ENCODE data around the gene PARP6.

Gene PARP6

DNA sequence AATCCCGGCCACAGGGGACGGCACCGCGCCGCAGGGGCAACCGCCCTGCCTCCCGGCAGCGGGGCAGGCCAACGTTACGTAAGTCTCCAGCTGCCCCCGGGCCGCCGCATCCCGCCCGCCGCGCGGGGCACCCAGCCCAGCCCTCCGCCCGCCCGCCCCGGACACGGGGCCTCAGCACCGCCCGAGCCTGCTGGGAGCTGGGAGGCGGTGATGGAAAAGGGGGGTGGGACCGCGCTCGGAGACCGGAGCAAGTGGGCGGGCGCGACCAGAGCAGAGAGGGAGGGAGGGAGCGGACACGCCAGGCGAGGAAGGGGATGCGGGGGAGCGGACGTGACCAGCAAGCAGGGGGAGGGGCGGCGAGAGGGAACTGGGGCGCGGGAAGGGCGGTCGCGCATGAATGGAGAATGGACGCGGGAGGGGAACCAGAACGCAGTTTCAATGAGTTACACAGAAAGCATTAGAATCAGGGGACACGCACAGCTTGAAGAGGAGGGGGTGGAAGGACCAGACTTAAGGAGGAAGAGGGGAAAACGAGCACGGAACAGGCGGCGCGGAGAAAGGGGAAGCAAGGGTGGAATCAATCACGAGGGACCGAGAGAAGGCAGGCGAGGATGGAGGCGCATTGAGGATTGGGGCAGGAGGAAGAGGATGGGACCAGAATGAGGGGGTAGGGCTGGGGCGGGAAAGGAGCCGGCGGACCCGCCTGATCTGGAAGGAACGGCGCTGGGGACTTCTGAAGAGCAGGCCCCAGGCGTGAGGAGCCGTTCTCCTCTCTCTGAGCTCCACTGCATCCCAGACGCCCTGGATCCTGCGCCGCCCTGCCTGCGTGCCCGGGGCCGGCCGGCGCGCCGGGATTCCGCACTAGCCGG lies 41.9 kb downstream of the PARP6 start:
- DNase-seq (ENCODE audit: low spot score) = no peak

DNA sequence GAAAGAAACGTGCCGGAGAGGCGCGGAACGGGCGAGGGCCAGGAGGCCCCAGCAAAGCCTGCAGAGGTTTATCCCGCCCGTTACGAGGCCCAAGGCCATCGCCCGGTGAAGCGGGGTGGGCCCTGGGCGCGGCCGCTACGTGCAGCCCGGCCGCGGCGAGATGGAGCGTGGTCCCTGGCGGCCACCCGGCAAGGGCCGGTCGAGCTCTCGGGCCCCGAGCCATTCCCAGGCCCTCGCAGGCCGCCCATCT lies 42.5 kb downstream of the PARP6 start:
- DNase-seq (ENCODE audit: low spot score) = no peak

DNA sequence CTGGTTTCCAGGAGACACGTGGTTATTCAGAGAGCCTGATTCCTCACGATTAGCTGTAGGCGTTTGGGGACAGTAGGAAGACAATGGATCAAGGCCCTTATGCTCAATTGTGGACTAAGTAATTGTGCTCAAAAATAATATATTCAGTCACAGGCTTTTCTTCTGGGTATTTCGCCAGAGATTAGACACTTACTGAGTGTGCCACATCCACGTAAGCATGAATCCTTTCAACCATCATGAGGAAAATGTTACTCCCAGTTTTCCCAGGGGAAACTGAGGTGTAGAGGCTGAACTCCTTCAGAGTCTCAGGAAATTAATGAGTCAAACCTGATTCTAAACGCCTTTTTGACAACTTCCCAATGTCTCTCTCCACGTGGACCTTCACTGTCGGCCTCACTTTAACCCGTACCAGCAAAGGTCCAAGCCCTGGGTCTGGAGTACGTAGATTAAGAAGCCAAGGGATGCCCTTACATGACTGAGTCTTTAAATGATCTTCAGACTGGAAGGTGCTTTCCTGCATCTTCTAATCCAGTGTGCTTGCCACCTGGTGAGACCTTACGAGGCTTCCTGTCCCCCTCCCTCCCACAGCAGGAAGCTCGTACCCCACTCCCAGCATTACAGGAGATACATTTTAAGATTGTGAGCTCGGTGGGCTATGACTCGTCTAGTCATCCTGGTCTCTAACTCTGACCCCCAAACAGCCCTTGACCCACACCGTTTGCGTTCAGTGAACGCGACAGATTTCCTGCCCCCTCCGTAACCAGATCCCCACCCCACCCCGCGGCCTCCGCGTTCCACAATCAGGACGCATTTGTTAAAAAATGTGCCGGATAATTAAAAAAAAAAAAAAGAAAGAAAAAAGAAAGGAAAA lies 43.0 kb downstream of the PARP6 start:
- DNase-seq (ENCODE audit: low spot score) = no peak

DNA sequence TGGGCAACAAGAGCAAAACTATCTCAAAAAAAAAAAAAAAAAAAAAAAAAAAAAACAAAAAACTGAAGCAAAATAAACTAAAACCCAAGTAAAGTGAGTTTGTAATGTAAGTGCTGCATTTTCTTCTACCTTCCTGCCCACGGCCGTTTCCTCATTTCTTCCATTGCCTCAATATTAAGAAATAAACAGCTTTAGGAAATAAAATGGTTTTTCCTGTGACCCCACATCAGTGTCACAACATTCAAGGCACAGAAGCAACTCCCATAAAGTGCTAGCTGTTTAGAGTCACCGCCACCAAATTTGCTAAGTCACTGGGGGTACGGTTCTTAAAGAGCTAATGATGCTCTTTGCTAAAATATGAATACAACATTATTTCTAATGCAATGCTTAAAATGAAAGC lies 44.6 kb downstream of the PARP6 start:
- no peak for DNase-seq (ENCODE audit: low spot score)

DNA sequence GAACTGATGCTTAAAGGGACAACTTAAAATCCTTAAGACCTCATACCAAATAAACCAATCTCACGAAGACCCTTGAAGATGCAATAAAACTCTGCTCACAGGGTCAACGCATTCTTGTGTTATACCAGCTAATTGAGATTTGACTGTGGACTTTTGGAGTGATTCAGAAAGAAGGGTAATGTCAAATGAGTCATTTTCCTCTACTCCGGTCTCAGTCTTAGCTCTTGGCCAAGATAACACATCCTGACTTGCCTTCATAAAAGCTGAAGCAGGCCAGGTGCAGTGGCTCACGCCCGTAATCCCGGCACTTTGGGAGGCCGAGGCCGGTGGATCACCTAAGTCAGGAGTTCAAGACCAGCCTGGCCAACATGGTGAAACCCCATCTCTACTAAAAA lies 45.2 kb downstream of the PARP6 start:
- no peak for DNase-seq (ENCODE audit: low spot score)

DNA sequence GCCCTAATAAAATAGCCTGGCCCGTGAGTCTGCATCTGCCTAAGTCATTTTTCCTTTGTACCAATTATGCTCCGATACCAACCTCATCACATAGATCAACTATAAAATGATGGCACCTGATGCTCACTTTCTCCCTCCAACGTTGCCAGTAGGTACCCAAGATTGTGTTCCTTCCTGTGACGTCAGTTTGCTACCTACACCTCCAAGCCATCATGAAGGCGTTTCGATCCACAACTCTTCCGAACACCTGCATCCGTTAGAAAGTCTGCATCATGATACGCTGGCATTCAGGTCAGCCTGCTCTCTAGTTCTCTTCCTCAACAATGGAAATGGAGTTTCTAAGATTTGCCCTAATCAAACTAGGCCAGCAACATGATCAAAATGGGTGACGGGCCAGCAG lies 49.1 kb downstream of the PARP6 start:
- DNase-seq (ENCODE audit: low spot score) = no peak

DNA sequence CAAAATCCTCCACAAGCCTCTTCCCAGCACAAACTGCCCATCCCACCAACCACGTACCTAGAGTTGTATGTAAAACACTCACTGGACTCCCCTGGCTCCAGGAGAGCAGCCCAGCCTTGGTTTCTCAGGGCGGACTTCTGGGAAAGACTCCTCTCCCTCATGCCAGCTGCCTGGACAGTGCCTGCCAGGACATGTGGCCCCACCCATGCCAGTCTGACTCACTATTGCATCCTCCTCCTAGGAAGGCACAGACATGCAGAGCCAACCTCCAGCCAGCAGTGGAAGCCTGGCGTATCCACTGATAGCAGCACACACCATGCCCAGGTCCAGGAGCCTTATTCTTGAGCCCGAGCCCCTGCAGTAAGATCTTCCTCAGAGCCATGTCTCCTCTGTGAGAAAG lies 50.0 kb downstream of the PARP6 start:
- no peak for DNase-seq (ENCODE audit: low spot score)

DNA sequence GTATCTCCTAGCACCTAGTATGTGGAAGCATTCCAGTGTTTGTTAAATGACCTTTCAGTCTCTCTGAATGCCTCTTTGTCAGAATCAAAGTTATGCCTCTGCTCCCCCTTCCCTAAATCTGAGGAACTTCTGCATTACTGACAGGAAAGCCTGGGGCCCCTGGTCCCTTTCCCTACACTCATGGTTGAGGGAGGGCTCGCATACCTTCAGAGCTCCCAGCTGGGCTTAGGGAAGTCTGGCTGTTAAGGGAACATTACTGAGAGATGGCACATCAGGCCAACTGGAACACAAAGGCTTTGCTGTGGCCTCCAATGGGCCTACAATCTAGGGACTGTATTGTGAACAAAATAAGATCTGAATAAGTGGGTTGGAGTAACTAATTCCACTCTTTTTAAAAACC lies 51.7 kb downstream of the PARP6 start:
- no peak for DNase-seq (ENCODE audit: low spot score)

DNA sequence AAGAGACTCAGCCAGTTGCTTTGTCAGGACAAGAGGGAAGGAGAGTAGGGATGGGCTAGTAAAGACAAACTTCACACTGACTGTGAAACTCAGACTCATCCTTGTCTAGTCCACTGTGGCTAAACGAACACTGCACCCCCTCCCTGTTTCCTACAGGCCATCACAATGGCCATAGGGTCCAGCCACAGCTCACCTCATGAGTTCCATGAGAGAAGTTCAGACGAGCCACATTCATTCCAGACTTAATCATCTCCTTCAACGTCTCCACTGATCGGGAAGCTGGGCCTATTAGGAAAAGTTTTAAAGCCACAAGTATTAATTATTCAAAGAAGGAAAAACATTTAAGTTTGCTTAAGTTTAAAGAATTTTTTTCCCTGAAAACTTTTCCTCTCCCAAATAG lies 55.1 kb downstream of the PARP6 start:
- no peak for DNase-seq (ENCODE audit: low spot score)

DNA sequence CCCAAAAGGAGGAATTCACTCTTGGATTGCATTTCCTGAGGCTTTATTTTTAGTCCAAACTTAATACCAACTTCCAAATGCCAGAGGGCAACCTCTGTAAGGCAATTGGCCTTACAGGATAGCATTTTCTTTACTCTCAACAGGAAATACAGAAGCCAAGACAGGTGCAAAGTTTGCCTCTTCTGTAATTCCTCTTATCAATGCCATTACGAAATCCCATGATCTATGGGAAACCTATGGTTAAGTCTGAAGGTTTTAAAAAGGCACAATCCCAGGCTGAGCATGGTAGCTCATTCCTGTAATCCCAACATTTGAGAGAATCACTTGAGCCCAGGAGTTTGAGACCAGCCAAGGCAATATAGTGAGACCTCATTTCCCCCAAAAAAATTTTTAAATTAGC lies 56.3 kb downstream of the PARP6 start:
- no peak for DNase-seq (ENCODE audit: low spot score)

DNA sequence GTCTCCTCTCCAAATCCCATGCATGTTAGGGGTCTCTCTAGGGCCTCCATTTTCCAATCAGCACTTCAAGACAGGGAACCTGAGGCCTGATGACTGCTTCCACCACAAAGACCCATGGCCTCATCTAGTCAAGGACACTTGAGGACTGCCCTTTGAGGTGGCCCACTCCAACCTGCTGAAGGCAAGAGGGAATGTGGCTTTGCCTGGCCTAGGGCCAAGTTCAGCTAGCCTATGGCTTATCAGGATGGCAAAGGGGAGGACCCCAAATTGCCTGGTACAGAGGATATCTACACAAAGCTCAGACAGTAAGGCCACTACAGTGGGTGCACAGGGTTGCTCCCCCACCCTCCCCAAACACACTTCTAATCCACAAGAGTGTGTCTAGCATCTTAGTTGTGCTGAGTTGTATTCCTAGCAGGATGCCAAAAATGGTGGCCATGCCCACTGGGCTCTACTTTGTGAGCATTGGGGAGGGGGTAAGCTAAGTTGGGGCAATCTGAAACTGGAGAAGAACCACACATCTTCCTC lies 64.7 kb downstream of the PARP6 start:
- no peak for DNase-seq (ENCODE audit: low spot score)

DNA sequence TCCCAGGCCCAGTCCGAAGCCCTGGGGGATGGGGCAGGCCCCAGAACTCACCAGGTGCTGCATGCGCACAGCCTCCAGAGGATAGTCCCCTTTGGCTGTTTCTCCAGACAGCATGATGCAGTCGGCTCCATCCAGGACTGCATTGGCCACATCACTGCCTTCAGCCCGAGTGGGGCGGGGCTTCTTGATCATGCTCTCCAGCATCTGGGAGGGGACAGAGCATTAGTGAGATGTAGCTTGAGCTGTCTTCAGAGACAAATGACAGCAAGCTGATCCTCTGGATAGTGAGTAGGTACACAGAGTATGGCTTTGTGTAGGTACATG lies 65.7 kb downstream of the PARP6 start:
- DNase-seq (ENCODE audit: low spot score) = no peak

DNA sequence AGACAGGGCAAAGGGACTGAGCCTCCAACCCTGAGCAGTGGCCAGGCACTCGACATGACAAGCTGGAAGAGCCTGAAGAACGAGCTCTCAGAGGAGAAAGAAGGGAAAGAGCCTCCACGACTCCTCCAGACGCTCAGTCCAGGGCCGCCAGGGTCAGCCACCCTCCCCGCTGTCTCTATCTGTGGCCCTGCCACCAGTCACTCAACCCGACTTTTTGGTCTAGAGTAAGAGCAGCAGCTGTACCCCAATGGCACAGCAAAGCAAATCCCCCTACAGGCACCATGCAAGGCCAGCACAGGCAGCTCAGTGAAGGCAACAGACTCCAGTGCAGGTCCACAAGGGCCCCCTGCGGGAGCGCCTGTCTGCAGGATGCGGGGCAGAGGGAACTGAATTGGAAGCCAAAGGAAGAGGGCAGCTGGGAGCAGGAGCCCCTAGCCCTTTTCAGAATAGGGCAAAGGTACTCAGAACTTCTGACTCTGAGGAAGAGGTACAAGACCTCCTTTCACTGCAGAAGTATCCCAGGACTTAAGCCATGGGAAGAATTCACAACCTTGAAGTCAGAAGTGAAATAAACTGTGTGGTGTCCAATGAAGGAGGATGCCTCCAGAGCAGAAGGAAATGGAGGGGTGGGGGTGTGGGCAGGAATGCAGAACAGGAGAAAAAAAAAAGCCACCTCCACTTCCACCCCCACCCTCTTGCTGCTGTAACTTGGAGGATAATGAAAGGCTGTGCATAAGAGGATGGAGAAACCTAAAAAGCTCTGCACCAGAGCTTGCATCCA lies 66.3 kb downstream of the PARP6 start:
- DNase-seq (ENCODE audit: low spot score) = no peak

DNA sequence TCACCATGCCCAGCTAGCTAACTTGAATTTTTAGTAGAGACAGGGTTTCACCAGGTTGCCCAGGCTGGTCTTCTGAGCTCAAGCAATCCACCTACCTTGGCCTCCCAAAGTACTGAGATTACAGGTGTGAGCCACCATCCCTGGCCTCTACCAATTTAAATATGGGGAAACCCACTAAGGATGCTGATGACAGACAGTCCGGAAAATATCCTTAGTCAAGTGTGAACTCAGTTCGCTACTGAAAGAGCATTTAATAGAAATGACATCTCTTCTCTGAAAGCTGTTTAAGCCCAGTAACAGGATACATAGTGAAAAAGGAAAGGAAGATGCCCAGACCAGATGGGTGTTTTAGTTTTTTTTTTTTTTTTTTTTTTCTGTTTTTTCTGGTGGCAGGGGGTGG lies 67.1 kb downstream of the PARP6 start:
- DNase-seq (ENCODE audit: low spot score) = no peak

DNA sequence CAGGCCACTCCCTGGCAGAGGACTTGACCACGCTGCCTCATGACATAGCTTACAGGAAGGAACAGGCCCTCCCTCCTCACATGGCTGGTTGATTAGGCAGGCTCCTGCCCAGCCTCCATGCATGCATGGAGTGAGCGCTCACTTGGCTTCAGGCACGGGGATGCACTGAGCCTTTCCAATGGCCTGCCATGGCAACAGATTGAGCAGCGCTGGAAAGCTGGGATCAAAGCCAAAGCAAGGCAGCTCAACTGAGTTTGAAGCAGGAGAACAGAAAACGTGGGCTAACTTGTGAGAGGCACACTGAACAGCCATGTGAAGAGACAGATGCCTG lies 68.9 kb downstream of the PARP6 start:
- DNase-seq (ENCODE audit: low spot score) = peak; percentile 25

DNA sequence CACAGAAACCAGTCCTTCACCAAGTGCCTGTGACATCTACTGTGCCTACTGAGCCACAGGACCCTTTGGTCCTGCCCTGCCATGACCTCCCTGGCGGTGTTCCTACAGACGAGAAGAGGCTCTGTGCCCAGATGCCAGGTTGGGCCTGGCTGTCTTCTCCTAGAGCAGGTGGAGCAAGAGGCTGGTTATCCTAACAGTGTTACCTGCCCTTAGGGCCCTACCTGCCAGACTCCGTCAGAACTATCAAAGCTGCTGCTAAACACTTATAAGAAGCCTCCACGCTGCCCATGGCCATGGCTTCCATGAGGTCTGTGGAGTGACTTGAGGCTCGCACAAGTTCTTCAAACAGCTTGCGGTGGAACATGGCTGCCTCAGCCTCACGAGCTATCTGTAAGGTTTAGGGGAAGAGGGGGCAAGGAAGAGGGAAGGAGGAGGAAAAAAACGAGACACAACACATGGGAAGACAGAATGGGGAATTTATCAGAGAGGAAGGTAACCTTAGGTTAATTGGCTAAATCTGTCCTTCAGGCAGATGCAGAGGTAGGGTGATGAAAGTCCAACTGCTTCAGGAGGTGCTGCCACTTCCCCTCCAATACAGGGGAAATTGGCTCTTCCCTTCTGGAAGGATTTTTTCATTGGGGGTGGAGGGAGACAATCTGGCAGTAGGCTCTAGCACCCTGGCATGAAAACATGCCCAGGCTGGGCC lies 69.4 kb downstream of the PARP6 start:
- DNase-seq (ENCODE audit: low spot score) = no peak

DNA sequence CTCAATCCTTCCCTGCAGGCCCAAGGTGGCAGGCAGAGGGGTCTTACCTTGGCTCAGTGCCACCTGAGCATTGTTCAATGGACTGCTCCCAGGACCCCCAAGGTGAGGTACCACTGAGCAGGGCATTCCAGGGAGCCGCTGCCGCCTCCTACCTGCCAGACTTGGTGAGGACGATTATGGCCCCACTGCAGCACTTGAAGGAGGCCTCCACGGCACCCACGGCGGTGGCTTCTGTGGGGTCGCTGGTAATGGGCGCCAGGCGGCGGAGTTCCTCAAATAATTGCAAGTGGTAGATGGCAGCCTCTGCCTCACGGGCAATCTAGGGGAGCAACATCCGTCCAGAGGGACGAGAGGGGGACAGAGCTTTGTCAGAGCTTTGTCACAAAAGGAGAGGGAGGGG lies 70.1 kb downstream of the PARP6 start:
- no peak for DNase-seq (ENCODE audit: low spot score)

DNA sequence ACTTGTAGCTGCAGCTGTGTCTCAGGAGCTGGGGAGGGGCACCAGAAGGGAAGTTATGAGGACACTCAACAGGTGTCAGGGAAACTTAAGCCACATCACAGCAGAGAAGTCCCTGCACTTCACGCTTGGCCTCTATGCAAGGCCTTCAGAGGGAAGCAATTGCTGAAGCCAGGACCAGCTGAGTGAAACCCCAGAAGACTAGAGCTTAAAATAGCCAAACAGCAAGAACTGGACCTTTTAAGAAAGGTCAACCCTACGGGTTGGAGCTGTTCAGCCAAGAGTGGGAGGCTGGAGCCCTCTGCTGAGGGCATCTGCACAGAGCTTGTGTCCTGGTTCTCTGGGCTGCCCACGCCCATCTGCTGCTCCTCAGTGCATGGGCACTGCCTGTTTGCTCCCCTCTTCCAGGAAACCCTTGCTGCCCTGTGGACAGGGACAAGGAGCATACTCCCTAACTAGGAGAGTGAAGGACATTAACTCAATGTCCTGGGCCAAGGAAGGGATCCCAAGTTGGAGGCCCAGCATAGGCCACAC lies 70.9 kb downstream of the PARP6 start:
- DNase-seq (ENCODE audit: low spot score) = no peak

DNA sequence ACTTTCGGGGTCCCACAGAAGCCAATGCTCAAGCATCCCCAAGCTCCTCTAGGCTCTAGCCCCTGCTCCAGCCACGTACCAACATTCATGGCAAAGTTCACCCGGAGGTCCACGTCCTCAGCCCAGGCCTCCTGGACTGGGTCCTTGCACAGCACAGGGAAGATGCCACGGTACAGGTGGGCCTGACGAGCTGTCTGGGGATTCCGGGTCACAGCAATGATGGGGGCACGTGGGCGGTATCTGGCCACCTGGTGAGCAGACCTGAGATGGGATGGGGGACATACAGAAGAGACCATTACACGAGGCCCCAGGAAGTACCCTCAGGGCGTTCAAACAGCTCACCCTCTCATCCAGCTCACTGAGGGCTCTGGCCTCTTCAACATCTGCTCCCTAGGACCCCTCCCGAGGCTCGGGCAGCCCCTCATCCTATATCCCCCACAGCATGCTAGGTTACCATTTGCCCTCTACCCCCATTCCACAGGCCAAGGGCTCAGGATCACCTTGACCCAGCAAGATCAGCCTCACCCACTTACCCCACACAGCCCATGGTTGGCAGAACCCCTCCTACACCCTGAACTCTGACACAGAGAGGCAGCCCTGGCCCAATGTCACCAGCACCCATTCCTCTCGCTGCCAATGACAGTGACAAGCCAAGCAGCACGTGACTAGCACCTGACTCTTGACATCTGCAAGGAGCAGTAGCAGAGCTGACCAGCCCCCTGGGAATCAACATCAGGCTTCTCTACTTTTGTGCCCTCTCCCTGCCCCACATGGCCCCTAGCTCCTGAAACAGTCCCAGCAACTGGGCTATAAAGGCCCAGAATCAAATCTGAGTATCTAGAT lies 71.7 kb downstream of the PARP6 start:
- DNase-seq (ENCODE audit: low spot score) = no peak

DNA sequence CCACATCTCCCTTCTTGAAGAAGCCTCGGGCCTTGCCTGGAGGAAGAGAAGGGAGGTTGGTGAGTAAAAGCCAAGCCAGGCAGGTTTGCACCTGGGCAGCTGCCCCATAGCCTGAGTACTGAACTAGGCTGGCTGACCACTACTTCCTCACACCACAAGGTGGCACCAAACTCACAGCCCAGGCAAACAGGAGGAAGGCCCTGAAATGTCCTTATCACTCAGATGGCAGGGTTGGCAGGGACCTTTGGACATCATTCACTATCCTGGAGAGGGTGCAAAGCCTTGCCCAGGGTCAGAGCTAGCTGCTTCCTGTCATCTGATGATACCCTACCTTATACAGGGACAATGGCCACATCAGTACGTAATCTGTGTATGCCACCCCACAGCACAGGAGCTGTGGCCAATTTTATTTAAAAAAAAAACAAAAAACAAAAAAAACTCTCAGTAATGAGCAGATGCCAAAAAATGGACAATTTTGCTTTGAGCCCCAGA lies 72.6 kb downstream of the PARP6 start:
- peak; percentile 53 for DNase-seq (ENCODE audit: low spot score)

DNA sequence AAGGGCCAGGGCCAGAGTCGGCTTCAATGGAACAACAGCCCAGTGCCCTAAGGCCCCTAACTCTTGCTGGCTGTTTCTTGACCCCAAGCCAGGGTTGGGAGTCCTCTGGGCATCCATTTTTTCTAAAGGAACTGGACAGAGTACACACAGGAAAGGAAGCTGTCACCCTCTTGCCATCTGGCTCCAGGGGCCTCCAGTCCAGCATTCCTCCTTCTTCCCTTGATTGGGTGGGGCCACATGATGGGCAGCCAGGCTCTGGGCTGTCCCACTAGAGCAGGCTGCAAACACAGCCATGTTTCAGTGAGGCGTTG lies 73.2 kb downstream of the PARP6 start:
- DNase-seq (ENCODE audit: low spot score) = no peak
